HG02981 (cell line): ENCODE results near the gene GALR1.
"Not testable (repeated sequence)": the region's sequence is repeated elsewhere in the genome, so short reads cannot be mapped to it uniquely, and the experiment has no call there.

Source experiments
- ATAC-seq: cut with Tn5 transposase; IDR thresholded peaks from one replicate; pipeline ENCODE4 v1.9.1; 2021; ENCODE audit warnings: mild to moderate bottlenecking, moderate library complexity; ENCODE audit not compliant: unreplicated experiment

The GALR1 gene

DNA sequence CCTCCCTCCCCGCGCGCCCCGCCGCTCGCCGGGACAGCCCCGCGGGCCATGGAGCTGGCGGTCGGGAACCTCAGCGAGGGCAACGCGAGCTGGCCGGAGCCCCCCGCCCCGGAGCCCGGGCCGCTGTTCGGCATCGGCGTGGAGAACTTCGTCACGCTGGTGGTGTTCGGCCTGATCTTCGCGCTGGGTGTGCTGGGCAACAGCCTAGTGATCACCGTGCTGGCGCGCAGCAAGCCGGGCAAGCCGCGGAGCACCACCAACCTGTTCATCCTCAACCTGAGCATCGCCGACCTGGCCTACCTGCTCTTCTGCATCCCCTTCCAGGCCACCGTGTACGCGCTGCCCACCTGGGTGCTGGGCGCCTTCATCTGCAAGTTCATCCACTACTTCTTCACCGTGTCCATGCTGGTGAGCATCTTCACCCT lies 865 bp downstream of the GALR1 start:
- no peak for ATAC-seq

DNA sequence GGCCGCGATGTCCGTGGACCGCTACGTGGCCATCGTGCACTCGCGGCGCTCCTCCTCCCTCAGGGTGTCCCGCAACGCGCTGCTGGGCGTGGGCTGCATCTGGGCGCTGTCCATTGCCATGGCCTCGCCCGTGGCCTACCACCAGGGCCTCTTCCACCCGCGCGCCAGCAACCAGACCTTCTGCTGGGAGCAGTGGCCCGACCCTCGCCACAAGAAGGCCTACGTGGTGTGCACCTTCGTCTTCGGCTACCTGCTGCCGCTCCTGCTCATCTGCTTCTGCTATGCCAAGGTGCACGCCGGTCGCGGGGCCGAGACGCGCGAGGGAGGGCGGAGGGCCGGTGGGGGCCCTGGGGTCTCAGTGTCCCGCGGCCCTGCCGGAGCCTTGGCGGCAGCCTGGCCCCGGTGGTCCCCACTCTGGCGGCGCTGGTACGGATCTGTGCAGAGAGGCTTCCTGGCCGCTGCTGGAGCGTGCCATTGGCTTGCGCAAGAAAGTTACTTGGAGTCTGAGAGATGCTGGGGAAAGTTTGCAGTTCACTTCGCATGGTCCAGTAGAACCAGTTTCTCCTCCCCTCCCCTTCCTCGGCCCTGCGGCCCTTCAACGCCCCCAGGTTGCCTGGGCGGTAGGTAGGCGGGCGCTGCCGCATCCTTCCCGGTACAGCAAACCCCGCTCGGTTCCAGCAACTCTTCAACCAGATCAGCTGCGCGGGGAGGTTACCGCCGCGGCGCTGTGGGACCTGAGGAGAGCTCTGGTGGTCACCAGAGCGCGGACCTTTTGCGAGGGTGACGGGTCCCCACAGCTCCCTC lies 1.5 kb downstream of the GALR1 start:
- no peak for ATAC-seq

DNA sequence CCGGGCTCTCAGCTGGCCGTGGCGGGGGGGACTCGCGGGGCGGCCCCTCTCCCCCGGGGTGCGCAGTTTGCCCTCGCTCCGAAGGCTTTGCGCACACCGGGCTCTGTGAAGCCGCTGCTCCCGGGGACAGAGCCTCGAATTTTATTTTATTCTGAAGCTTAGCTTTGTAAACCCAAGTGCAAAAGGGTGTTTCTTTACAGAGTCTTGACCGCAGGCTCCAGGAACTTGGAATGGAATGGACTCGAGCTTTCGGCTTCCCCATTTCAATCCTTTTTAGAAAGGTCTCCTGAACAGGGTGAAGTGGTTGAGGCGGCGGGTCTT lies 2.0 kb downstream of the GALR1 start:
- ATAC-seq: no peak

DNA sequence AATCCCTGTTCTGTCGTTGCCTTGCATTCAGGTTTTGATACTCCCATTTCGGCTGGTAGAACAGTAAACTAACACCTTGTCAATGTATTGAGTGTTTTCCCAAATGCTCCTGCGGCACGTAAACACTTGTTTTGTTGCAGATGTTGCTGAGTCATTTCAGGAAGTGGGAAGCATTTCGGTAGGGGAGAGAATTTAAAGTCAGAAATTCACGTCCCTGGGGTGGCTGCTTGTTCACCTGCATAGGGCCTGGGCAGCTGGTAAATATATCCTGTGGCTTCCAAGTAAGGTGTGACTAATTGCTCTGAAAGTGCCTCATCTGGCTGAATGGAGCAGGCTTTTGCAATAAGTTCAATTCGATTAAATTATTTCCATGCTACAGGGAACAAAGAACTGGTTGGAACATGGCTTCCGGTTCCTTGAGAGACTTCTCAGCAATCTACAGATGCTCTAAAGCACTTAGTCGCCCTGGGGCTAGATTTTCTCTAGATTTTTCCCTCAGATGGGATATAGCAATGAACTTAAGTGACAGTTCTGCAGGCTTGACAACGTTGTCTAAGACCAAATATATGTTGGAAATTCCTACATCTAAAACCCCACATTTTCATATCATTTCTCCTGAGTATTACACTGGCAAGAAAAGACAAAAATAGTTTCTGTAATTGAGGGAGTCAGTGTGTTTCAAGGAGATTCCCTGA lies 5.2 kb downstream of the GALR1 start:
- no peak for ATAC-seq

DNA sequence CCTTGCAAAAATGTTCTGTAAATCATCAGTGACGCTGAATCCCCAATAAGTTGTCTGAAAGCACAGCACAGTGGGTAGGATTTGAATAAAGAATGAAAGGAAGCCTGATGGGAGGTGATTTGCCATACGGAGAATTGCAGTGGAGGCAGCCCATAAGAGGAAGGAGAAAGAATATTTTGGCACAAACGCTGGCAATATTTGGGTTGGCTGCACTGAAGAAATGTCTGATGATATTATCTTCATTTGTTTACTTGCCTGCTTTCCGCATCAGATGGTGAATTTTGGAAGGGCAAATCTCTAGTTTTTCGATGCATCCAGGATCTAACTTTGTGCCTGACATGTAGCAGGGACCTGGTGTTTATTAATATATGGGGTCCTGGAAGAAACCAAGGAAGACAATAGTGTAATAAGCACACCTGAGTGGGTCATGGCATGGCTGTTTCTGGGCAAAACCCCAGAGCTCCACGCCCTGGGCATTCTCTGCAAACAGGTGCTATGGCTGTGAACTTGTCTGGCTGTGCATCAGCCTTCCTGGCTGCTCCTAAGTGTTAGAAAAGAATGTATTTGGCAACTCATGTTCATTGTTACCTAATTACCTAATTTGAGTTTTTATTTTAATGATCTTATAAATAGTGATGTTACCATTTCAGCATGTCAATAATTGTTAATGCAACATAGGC lies 5.9 kb downstream of the GALR1 start:
- no peak for ATAC-seq

DNA sequence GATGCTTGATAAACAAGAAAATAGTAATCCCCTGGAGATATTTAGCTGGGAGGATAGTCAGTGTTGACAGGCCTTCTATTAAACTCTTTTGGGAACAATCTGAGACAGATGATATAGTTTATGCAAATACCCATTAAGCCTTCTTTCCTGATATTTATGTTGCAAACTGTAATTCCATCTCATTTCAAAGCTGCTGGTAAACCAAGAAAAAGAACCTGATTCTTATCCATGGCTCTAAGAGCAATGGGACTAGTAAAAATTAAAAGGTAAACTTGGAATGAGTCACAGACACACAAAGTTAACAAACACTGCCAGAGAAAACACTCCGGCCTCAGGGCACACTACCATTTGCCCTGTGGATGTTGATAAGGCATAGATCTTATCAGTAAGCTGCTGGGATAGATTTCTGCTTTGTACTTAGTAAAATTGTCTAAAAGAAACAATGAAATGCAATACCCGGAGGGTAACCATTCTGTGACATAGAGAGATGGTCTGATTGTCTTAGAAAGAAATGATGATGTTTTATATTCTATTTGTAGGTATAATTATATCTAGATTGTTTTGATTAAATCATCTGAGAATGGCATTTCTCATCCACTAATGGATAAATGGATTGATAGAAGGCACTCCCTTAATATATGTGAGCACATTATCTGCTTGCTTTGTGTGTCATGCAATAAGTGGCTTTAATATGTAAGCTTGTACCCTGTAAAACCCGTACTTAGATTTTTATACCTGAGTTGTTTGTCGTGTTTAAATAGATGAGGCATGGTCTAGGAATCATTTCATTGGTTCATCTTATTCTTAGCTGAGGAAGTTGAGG lies 13.2 kb downstream of the GALR1 start:
- no peak for ATAC-seq

DNA sequence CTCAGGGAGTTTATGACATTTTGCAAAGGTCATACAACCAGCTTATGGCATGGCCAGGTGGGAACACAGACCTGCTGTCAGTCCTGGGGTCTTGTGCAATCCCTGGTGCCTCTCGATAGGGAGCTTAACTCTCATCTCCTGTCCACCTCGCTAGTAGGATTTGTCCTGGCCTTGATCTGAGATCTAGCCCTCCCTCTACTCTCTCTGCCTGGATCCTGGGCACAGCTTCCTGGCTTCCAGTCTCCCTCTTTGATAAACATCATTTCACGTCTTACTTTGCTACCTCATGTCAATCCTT lies 13.8 kb downstream of the GALR1 start:
- no peak for ATAC-seq

DNA sequence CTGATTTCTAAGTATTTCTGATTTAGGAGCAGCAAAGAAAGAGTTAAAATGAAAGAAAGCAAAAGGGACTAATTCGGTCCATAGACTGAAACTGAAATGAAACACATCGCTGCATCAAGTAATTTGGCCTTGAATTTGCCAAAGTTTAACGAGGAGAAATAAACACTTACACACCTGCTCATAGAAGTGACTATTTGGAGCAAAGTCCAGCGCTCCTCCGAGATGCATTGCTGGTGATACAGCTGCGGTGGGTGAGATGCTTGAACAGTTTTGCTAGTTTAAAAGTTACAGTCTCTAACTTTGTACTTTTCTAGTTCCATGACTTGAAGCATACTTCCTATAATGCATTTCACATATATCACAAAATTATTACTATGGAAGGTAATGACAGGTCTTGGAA lies 18.3 kb downstream of the GALR1 start:
- ATAC-seq: no peak

DNA sequence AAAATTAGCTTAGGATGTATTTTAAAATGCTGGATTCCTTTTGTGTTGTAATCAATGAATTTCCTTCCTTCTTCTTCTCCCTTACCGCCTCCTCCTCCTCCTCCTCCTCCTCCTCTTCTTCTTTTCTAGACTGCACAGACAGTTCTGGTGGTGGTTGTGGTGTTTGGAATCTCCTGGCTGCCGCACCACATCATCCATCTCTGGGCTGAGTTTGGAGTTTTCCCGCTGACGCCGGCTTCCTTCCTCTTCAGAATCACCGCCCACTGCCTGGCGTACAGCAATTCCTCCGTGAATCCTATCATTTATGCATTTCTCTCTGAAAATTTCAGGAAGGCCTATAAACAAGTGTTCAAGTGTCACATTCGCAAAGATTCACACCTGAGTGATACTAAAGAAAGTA lies 18.8 kb downstream of the GALR1 start:
- ATAC-seq: no peak

DNA sequence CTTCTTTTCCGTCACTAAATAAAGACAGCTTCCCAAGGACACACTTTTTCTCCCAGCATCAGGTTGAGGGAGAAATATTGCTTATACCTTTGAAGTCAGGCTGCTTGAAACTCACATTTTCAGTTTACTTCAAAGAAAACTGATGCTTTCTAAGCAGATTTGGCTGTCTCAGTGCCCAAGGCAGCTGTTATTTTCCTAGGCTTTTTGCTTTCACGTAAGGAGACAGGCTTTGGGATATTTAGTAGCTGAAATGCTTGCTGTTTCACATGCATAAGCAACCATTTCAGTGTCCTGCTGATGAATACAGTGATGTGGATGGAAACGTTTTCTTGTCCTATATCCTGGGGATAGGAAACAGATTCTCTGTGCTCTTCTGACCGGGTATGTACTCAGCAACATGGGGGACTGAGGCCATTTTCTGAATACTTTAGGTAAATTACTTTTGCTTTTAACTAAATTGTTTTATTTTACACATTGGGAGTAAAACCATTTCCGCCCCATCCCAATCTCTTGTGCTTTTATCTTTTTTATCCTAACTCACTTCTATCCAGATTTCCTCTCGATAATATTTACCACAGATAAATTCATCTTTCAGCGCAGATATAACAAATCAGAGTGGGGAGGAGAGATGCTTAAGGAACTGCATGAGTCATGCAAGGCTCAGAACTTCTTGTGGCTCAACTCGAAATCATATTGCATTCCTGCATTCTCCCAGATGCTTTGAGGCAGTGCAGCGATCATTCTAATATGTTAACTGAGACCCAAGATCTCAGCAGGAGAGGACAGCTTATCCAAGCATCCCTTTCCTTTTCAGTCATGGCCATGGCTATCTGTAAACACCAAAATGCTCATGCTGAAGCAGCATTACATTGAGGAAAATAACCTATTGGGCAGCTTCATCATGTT lies 22.2 kb downstream of the GALR1 start:
- no peak for ATAC-seq

DNA sequence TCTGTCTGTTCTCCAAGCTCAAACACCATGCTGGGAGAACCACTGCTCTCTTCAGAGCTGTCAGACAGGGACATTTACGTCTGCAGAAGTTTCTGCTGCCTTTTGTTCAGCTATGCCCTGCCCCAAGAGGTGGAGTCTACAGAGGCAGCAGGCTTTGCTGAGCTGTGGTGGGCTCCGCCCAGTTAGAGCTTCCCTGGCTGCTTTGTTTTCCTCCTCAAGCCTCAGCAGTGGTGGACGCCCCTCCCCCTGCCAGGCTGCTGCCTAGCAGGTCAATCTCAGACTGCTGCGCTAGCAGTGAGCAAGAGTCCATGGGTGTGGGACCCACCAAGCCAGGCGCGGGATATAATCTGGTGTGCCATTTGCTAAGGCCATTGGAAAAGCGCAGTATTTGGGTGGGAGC lies 41.2 kb downstream of the GALR1 start:
- ATAC-seq: not testable (repeated sequence)

DNA sequence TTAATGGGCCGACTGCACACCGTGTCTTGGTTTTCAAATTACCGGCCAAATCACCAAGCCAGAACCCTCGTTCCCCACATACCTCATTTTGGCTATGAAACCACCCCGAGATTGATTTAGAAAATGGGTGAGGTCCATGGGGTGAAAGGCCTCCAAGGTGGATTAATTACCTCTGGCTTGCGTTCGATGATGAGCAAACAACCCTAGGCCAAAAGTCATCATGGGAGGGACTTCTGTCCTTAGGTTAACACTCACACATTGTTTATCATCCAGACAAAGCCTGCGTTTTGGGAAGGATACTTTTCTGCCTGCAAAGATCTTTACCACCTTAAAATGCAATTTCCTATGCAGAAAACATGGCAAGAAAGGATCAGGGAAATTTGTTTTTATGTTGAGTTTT lies 48.5 kb downstream of the GALR1 start:
- ATAC-seq: no peak

DNA sequence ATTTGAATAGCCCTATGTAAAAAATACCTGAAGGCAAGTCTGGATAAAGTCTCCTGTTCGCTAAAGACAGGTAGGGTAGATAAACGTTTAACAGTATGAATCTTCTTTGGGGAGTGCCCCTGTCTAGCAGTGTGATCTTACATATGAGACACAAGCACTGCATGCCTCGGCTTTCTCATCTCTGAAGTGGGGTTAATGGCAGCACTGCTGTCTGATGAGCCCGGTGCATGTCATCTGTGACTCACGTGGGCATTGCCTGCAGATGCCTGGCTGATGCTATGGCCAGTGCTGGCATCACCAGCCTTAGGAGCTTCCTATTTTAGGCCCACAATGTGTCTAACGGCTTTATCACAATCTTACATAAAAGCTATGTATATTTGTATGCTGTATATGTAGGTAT lies 50.1 kb downstream of the GALR1 start:
- no peak for ATAC-seq

DNA sequence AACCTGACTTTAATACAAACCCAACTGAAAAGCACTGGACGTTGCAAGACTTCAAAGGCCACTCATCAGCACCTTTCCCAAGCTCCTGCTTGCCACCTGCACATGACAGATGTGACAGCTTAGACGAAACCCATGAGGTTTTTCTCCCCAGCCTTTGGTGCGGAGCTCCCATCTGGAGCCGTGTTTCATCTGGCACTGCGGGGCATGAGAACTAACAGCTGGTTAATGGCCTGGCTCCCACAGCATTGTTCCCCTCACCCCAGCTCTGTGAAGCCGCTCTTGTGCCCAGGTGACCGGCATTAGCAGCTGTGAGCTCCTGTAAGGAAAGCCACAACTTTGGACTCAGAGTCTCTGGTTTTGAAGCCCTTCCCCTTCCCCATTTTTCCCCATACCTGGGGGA lies 50.9 kb downstream of the GALR1 start:
- ATAC-seq: no peak

DNA sequence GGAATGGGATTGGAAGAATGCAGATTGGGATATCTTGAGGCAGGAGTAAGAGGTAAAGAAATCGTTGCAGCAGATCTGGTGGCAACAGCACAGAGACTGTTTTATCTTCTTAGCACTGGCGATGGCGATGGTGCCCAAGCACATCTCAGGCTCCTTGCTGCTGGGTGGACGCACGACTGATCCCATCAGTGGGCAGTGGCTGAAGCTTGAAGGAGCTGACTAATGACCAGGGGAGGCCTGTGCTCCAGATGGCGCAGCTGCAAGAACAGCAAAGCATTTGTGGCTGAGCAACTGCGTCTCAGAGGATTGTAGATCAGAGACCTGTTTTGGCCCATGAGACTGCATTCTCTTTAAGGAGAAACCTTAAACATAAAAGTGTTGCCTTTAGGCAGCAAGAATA lies 54.6 kb downstream of the GALR1 start:
- ATAC-seq: no peak

DNA sequence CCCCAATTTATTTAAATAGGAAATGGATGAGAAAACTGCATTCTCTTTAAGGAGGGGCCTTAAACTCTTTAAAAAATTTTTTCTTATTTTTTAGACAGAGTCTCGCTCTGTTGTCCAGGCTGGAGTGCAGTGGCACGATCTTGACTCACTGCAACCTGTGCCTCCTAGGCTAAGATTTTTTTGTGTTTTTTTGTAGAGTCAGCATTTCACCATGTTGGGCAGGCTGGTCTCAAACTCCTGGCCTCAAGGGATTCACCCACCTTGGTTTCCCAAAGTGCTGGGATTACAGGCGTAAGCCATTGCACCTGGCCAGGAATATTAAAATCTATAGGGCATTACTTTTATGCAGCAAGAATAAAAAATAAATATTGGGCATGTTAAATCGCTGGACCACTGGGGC lies 56.0 kb downstream of the GALR1 start:
- ATAC-seq: no peak

DNA sequence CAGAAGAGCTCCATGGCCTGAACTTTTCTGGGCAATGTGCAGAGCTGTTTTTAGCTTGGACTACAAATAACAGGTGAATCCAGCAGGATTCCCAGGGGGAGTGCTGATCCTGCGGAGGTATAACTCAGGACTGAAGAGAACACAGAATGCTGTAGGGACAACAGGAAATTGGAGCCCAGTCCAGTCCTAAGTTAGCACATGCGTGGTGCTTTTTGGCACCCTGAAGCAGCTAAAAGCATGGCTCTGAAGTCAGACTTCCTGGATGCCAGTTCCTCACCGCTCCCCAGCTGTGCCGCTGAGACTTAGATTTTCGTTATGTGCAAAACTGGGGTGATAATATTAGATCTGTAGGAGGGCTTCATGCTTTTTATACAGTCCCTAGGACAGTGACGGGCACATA lies 58.6 kb downstream of the GALR1 start:
- no peak for ATAC-seq

DNA sequence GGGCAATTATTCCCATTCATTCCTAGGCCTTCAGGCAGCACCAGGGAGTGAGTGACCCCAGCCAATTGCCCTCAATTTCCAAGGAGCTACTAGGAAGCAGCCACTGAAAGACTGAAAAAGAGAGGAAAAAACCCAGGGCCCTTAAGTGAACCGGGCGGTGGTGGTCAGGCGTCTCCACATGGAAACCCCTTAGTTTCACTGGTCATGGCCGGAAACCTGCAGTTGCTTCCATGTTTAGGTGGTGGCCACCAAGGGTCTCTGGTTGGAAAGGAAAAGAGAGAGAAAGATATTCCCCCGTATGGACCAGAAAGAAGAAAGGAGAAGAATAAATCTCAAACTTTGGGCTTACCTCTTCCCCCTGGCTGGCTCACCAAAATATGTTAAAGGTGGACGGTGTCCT lies 64.9 kb downstream of the GALR1 start:
- no peak for ATAC-seq

DNA sequence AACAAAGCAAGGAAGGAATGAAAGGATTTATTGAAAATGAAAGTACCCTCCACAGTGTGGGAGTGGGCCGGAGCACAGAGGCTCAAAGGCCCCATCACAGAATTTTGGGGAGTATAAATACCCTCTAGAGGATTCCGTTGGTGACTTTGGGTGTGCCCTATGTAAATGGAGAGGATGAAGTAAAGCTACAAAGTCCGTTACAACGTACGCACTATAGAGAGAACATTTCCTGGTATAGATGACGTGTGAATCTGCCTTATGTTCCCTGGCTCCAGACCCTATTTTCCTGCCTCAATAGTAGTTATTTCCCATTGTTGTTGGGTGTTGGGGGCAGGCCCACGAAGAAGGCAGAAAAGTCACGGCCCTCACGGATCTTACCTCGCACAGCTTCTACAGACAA lies 65.3 kb downstream of the GALR1 start:
- ATAC-seq: no peak

DNA sequence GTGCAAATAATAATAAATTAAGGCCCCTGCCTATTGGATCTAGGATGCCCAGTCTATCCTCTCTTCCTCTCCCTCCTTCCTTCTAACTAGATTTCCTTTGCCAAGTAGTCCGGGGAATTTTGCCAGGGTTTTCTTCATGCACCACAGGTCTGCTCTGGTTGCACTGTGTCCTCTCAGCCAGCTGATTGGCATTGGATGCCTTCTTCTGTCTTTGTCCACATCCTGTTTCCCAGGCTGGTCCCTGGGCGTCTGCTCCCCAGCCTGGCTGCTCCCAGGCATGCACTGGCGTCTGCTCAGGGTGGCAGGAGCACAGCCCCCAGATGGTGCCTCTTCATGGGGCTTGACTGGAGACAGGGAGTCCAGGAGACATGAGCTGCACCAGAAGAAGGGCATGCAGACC lies 66.4 kb downstream of the GALR1 start:
- ATAC-seq: no peak

DNA sequence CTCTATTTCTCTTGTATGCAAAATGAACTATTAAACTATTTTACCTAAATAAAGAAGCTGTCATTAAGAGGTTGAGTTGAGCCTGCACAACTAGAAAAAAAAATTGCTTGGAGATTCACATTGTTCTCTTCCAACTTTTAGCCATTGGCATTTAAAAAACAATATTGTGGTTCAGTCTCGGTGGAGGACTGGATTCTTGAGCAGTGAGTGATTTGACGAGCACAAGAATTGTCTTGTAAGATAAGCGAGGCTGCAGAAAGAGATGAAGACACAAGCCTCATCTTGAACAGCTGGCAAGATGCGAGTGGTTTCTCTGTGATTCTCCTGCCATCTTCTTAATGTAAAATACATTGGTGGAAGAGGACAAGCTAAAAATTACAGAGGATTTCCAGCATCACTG lies 67.0 kb downstream of the GALR1 start:
- no peak for ATAC-seq
